NB4 (cell line): ENCODE measurements around the gene CHM.

Experiments used
- CTCF ChIP-seq: IDR thresholded peaks from one replicate; pipeline ENCODE4 v1.5.1; 2012; ENCODE audit warnings: low read depth, low read length
- POLR2A ChIP-seq: IDR thresholded peaks from 2 replicates; pipeline ENCODE4 v1.6.1; 2011; ENCODE audit warnings: mild to moderate bottlenecking; ENCODE audit not compliant: insufficient read length; ENCODE audit errors: extremely low read depth

GRCh38 chrX:86047936-86048280, 550 bp upstream of the CHM start:
- no peak for TF ChIP-seq CTCF
- TF ChIP-seq POLR2A, result no peak
